Colonic mucosa (tissue), 4 donors: ENCODE measurements around the gene EPHA1. TPM values are rescaled to one million over a fixed set of nuclear protein-coding genes. Genes with fewer than 3 reads are reported as not detected.

ENCODE experiments used
- DNase-seq: peaks from one replicate; pipeline ENCODE4 v3.0.0-alpha.2; 2020
- H3K27ac ChIP-seq: fragments of 200-600 bp; one replicate; pipeline ENCODE4 v1.8.0; 2021
- H3K27me3 ChIP-seq: fragments of 200-600 bp; one replicate; pipeline ENCODE4 v1.8.0; 2021
- H3K36me3 ChIP-seq: fragments of 200-600 bp; one replicate; pipeline ENCODE4 v1.8.0; 2021
- H3K4me1 ChIP-seq: fragments of 200-600 bp; one replicate; pipeline ENCODE4 v1.8.0; 2021; ENCODE audit warnings: mild to moderate bottlenecking
- H3K4me3 ChIP-seq: fragments of 200-600 bp; one replicate; pipeline ENCODE4 v1.8.0; 2021
- H3K9ac ChIP-seq, 2 donors: one replicate each; pipeline ENCODE4 v1.7.0; 2013; ENCODE audit warnings: control low read depth in 2 of 2, low read depth in 2 of 2, low read length in 2 of 2
- H3K9me3 ChIP-seq: fragments of 200-600 bp; one replicate; pipeline ENCODE4 v1.8.0; 2021
- CTCF ChIP-seq: fragments of 200-600 bp; IDR thresholded peaks from one replicate; pipeline ENCODE4 v1.8.0; 2022; ENCODE audit warnings: antibody characterized with exemption, mild to moderate bottlenecking
- intact Hi-C: fragments of 100-400 bp; cut with DNase I; formaldehyde crosslinking; loops from one replicate; pipeline ENCODE4 v1.14.1; 2022
- total RNA-seq, 2 donors: library from RNA; stranded (reverse); fragmentation: NEBNext Ultra II Directional in 1 of 2; extraction: Animal tissue kit (Norgen Biotek cat#: 25700) in 1 of 2; gene quantifications; one replicate each; pipeline ENCODE4 v1.2.1, GENCODE V29; 2021
- donor health status: healthy.
- donor health status: DM: no; HTN: no; CAD: no.
- donor health status: DM: no; HTN: no; CAD: no.

The EPHA1 gene
- total RNA-seq, 2 donors from 2014 or later, result 16.0 to 18.4 TPM

- Histone ChIP-seq H3K27ac (peak overlapping the region; percentile 43), H3K4me1 (peaks cover 7% of the 10 kb centered on the region), H3K9me3 (no peaks in the 10 kb centered on the region), H3K9ac (peak overlapping the region in 1 of 2 donors; percentile 2), H3K36me3 (no peaks in the 10 kb centered on the region), H3K4me3 (peak overlapping the region; percentile 89), H3K27me3 (no peaks in the 10 kb centered on the region)
- no peak for DNase-seq
- no peak for TF ChIP-seq CTCF
- intact Hi-C loops, result loop anchor here (5.0 to 10.0 kb wide), 2 partner anchors 32 to 120 kb away; partner anchors contain the start of gene GSTK1
Measured at GRCh38 chr7:143384661-143385631, 23.7 kb downstream of the EPHA1 start.

GRCh38 chr7:143384148-143384547 lies 24.5 kb downstream of the EPHA1 start:
- Histone ChIP-seq H3K4me1 (peaks cover 7% of the 10 kb centered on the region), H3K9me3 (no peaks in the 10 kb centered on the region), H3K9ac (peak overlapping the region in 1 of 2 donors; percentile 84), H3K27me3 (no peaks in the 10 kb centered on the region), H3K27ac (peak overlapping the region; percentile 43), H3K36me3 (no peaks in the 10 kb centered on the region), H3K4me3 (peak overlapping the region; percentile 89)
- DNase-seq, result no peak
- no peak for TF ChIP-seq CTCF
- intact Hi-C loops, result loop anchor here (5.0 to 10.0 kb wide), 2 partner anchors 33 to 119 kb away; partner anchors contain the start of gene GSTK1

GRCh38 chr7:143383642-143383957 lies 25.1 kb downstream of the EPHA1 start:
- H3K4me3 ChIP-seq, result peak overlapping the region; percentile 89

DNA sequence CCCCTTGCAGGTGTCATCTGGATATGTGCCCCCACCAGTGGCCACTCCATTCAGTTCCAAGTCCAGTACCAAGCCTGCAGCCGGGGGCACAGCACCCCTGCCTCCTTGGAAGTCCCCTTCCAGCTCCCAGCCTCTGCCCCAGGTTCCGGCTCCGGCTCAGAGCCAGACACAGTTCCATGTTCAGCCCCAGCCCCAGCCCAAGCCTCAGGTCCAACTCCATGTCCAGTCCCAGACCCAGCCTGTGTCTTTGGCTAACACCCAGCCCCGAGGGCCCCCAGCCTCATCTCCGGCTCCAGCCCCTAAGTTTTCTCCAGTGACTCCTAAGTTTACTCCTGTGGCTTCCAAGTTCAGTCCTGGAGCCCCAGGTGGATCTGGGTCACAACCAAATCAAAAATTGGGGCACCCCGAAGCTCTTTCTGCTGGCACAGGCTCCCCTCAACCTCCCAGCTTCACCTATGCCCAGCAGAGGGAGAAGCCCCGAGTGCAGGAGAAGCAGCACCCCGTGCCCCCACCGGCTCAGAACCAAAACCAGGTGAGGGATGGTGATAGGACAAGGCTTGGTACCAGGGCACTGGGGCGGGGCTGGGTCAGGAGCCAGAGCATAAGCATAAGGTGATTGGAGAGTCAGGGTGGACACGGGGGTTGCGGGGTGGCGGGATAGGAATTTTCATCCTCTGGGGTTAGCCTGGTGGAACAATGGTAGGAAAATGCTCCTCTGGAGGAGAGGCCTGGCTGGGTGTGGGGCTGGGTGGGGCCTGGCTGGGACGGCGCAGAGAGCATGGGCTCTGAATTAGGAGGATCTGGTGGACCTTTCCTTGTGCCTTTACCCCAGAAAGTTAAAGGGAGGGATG lies 25.6 kb downstream of the EPHA1 start:
- intact Hi-C loops, result loop anchor here (5.0 to 10.0 kb wide), 2 partner anchors 34 to 118 kb away; partner anchors contain the start of gene GSTK1
- H3K4me3 ChIP-seq, result peak overlapping the region; percentile 89
- H3K27ac ChIP-seq, result peak overlapping the region; percentile 100
- no peaks in the 10 kb centered on the region for H3K36me3 ChIP-seq
- no peaks in the 10 kb centered on the region for H3K27me3 ChIP-seq
- no peak for DNase-seq
- H3K9ac ChIP-seq, result peak overlapping the region; percentile 84 to 91
- no peak for TF ChIP-seq CTCF
- peaks cover 7% of the 10 kb centered on the region for H3K4me1 ChIP-seq
- no peaks in the 10 kb centered on the region for H3K9me3 ChIP-seq

More at GRCh38 chr7:143383642-143383957, 25.1 kb downstream of the EPHA1 start:
- DNase-seq, result no peak
- intact Hi-C loops, result loop anchor here (5.0 to 10.0 kb wide), 2 partner anchors 34 to 119 kb away; partner anchors contain the start of gene GSTK1
- Histone ChIP-seq H3K27me3 (no peaks in the 10 kb centered on the region), H3K27ac (no peak overlapping the region), H3K4me1 (peaks cover 7% of the 10 kb centered on the region), H3K9me3 (no peaks in the 10 kb centered on the region), H3K9ac (peak overlapping the region in 1 of 2 donors; percentile 84), H3K36me3 (no peaks in the 10 kb centered on the region)
- TF ChIP-seq CTCF, result no peak
